Panc1 (cell line): ENCODE measurements around the gene NPPC.

ENCODE experiments used
- CTCF ChIP-seq: fragments of 450-650 bp; IDR thresholded peaks from 2 replicates; pipeline ENCODE4 v1.5.1; 2017; ENCODE audit warnings: mild to moderate bottlenecking
- POLR2AphosphoS5 ChIP-seq: IDR thresholded peaks from 2 replicates; pipeline ENCODE4 v1.6.1; 2012; ENCODE audit warnings: mild to moderate bottlenecking, low read depth, low read length, moderate library complexity
- REST ChIP-seq, 2 experiments: IDR thresholded peaks; 2 replicates each; pipeline ENCODE4 v1.6.1; 2011 to 2012; ENCODE audit warnings: low read depth in 2 of 2, control low read depth in 1 of 2, low read length in 1 of 2, mild to moderate bottlenecking in 1 of 2, moderate library complexity in 1 of 2; ENCODE audit not compliant: insufficient read depth in 1 of 2
- TCF7L2 ChIP-seq: IDR thresholded peaks from 2 replicates; pipeline ENCODE4 v1.6.1; 2011; ENCODE audit warnings: mild to moderate bottlenecking, low read depth, low read length, inconsistent platforms

- TF ChIP-seq POLR2AphosphoS5 (no peak), CTCF (no peak), TCF7L2 (no peak), REST (IDR thresholded peaks at IDR 0.05; ENCODE audit: insufficient read depth in 1 of 2, low read depth in 2 of 2, low read length in 1 of 2) (no peak)
These were observed 25.3 kb upstream of the NPPC start for GRCh38 chr2:231951452-231952035.
